Retinal pigment epithelial cell (primary cell): ENCODE results near the gene SF3B2.

Experiments
- DNase-seq: peaks from one replicate; pipeline ENCODE4 v3.0.0-alpha.2; 2010; ENCODE audit warnings: low read depth
- H3K4me3 ChIP-seq: 2 replicates; pipeline ENCODE4 v1.5.1; 2011; ENCODE audit warnings: mild to moderate bottlenecking, low read length, control low read depth, moderate library complexity
- TF ChIP-seq, protein P1 (sequence below): conservative IDR thresholded peaks from 2 replicates; pipeline ENCODE4 v1.5.1; 2011; ENCODE audit warnings: low read depth, low read length, control low read depth, inconsistent platforms

Gene SF3B2

DNA sequence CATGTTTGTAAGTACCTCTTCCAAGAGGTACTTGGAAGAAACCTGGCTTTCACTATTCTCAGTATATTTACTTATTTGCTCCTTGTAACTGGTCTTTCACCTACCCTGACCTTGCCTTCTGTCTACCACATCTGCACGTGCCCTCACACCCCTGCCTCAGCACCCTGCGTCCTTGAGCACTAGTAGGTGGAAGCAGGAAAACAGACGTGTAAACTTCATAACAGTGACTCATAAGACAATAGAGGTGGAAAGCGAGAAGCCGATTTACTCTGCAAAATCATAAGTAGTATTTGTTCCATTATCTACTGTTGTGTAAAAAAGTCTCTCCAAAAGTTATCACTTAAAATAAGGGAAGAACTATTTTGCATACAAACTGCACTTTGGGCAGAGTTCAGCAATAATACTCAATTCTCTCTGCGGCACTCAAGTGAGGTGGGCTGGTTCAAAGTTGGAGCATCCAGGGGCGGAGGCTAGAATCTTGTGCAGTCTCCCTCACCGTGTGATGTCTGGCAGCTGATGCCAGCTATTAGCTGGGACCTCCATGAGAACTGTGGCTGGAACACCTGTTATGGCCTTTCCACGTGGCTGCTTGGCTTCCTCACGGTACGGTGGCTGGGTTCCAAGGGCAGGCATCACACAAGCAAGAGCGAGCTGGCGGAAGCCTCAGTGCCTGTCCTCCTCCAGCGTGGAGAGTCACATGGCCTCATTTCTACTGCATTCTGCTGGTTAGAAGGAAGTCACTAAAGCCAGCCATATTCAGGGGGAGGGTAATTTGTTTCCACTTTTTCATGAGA, 48.3 kb downstream of the SF3B2 start:
- no peak overlapping the region for H3K4me3 ChIP-seq
- DNase-seq = no peak
- TF ChIP-seq, protein P1, sequence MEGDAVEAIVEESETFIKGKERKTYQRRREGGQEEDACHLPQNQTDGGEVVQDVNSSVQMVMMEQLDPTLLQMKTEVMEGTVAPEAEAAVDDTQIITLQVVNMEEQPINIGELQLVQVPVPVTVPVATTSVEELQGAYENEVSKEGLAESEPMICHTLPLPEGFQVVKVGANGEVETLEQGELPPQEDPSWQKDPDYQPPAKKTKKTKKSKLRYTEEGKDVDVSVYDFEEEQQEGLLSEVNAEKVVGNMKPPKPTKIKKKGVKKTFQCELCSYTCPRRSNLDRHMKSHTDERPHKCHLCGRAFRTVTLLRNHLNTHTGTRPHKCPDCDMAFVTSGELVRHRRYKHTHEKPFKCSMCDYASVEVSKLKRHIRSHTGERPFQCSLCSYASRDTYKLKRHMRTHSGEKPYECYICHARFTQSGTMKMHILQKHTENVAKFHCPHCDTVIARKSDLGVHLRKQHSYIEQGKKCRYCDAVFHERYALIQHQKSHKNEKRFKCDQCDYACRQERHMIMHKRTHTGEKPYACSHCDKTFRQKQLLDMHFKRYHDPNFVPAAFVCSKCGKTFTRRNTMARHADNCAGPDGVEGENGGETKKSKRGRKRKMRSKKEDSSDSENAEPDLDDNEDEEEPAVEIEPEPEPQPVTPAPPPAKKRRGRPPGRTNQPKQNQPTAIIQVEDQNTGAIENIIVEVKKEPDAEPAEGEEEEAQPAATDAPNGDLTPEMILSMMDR = no peak

DNA sequence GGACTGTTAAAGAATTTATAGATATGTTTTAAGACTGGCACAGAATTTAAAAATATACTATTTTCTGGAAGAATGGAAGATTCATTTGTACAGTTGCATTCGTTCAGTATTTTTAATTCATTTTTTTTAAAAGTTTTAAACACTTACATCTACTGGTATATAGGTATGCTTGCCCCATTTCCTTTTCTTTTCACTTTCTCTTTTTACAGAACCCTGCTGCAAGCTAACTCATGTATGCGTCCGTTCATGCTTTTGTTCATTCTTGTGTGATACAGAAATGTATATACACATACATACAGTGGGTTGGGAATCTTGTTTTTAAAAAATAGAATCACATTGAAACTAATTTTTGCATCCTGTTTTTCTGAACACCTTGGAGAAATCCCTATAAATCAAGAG, 48.9 kb downstream of the SF3B2 start:
- TF ChIP-seq, protein P1 = no peak
- no peak for DNase-seq
- H3K4me3 ChIP-seq = no peak overlapping the region

DNA sequence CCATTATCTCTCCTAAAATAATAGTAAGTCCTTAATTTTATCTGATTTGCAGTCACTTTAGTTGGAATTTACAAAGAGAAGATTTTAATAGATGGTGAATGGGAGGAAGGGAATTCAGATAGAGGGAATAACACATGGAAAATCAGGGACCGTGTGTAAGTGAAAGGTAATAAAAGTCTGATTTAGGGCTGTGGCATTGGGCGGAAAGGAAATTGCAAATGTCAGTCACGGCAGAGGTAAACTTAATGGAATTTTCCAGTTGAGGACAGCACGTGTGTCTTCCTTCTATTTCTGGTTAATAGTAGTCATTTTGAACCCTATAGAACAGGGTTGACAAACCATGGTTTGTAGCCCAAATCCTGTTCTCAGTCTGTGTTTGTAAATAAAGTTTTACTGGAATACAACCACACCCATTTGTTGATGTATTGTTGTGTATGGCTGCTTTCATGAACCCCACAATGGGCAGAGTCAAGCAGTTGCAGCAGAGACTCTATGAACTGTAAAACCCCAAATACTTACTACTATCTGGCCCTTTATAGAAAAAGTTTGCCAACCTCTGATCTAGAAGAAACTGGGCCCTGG, 52.0 kb downstream of the SF3B2 start:
- no peak overlapping the region for H3K4me3 ChIP-seq
- TF ChIP-seq, protein P1 = no peak
- DNase-seq = no peak

DNA sequence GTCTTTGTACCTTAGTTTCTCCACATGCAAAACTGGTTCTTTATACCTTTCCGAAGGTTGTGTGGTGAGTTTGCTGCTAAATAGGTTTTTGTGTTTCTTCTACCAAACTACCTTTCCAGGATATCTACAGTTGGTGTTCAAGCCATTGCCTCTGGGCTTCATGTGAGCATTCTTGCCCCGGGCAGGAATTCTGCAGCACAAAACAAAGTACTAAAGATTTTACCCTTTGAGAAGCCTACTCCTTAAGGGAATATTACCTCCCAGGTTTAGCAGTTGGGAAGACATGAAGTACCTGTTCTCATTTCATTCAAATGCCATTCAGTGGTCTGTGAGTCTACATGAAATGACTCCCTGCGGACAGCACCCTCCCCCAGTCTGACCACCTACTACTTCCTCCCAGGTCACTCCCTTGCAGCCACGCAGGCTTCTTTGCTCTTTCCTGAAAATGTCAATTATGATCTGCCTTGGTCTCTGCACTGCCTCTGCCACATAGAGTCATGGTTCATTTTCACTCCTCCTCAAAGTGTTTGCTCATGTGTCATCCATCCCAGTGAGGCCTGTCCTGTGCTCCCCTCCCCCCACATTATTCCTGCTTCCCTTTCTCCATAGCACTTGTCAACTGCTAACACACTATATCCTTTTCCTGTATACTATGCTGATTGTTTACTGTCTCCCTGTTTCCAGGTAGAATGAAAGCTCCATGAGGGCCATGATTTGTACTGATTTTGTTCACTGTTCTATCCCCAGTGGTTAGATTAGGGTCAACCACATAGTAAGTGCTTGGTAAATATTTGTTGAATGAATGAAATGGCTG, 54.8 kb downstream of the SF3B2 start:
- no peak overlapping the region for H3K4me3 ChIP-seq
- DNase-seq = no peak
- TF ChIP-seq, protein P1 = no peak

DNA sequence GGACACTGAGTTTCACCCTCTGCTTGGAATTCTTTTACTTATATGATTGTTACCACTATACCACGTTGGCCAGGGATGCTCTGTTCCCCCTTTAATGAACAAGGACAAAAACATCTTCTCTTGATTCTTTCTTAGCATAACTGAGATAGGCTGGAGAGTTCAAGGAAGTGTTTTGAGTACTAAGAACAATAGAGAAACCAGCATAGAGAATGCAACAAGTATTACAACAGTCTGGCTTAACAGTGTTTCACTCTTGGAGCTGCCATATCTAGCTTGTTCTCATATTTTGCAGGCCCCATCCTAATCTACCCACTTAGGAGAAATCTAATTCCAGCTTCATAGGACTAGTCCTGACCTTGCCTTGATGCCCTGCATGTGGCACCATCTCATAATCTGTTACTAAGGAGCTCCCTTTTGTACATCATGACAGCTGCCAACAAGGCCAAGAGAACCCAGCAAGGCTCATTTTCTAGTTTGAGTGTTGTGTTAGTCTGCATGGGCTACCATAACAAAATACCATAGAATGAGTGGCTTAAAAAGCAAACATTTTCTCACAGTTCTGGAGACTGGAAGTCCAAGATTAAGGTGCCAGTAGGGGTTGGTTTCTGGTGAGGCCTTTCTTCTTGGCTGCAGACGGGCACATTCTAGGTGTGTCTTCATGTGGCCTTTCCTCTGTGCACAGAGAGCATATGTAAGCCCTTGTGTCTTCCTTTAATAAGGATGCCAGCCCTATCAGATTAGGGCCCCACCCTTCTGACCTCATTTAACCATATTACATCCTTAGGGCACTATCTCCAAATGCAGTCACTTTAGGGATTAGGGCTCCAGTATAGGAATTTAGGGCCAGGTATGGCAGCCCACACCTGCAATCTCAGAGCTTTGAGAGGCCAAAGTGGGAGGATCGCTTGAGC, 55.7 kb downstream of the SF3B2 start:
- DNase-seq = no peak
- TF ChIP-seq, protein P1 = no peak
- H3K4me3 ChIP-seq = no peak overlapping the region

DNA sequence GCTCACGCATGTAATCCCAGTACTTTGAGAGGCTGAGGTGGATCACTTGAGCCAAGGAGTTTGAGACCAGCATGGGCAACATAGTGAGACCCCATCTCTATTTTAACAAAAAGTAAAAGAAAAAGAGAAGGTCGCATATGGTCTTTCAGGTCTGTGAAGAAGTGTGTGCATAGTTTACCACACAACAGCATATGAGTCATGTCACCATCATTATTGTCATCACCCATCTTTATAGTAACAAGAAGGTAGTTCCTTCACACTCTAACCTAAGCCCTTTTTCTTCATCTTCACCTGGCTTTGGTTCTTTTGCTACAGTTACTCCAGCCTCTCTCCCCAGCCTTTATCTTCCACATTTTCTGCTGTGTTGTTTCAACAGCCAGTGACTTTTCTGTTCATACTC, 57.1 kb downstream of the SF3B2 start:
- H3K4me3 ChIP-seq = no peak overlapping the region
- TF ChIP-seq, protein P1 = no peak

More for the DNA sequence above, 57.1 kb downstream of the SF3B2 start:
- DNase-seq = no peak
